BJ (cell line): Measurements from ENCODE around the gene SMARCD1. TPM values are rescaled to one million over a fixed set of nuclear protein-coding genes. Genes with fewer than 3 reads are reported as not detected.

Experiments
- CTCF ChIA-PET: fragments of 350-600 bp; formaldehyde crosslinking; extraction: SDS; loops from one replicate; lab custom pipeline; 2021; ENCODE audit warnings: antibody characterized with exemption, inconsistent platforms; lab: Yijun Ruan, JAX
- POLR2A ChIA-PET: fragments of 300-600 bp; sonication (Branson Sonifier 250); formaldehyde crosslinking; extraction: SDS; loops from one replicate; lab custom pipeline; 2021; ENCODE audit warnings: antibody characterized with exemption; lab: Charles Lee
- DNase-seq: peaks from one replicate; pipeline ENCODE4 v3.0.0-alpha.2; 2011; ENCODE audit warnings: low read depth
- H3K27me3 ChIP-seq: 2 replicates; pipeline ENCODE4 v1.6.0; 2011; ENCODE audit warnings: low read length; ENCODE audit not compliant: control insufficient read depth, insufficient read depth
- H3K36me3 ChIP-seq: 2 replicates; pipeline ENCODE4 v1.5.1; 2011; ENCODE audit warnings: low read length; ENCODE audit not compliant: control insufficient read depth, insufficient read depth
- H3K4me3 ChIP-seq: 2 replicates; pipeline ENCODE4 v1.5.1; 2011; ENCODE audit warnings: low read depth, mild to moderate bottlenecking, control low read depth, low read length
- polyA plus RNA-seq: library from polyadenylated mRNA; depleted of rRNA; stranded (reverse); fragments of >200 nt; gene quantifications from 2 replicates; pipeline ENCODE4 v1.2.3, GENCODE V29; 2011
- TF ChIP-seq, protein P1 (sequence below): IDR thresholded peaks from 2 replicates; pipeline ENCODE4 v1.5.1; 2011; ENCODE audit warnings: low read depth, mild to moderate bottlenecking, control low read depth, inconsistent platforms, low read length, moderate library complexity; ENCODE audit not compliant: insufficient read depth

The SMARCD1 gene
- polyA plus RNA-seq, 1 experiment: 56.0 TPM

- POLR2A ChIA-PET: no interaction called here
- Histone ChIP-seq H3K4me3 (no peak overlapping the region), H3K27me3 (no peaks in the 10 kb centered on the region), H3K36me3 (peaks cover 12% of the 10 kb centered on the region)
- TF ChIP-seq, protein P1, sequence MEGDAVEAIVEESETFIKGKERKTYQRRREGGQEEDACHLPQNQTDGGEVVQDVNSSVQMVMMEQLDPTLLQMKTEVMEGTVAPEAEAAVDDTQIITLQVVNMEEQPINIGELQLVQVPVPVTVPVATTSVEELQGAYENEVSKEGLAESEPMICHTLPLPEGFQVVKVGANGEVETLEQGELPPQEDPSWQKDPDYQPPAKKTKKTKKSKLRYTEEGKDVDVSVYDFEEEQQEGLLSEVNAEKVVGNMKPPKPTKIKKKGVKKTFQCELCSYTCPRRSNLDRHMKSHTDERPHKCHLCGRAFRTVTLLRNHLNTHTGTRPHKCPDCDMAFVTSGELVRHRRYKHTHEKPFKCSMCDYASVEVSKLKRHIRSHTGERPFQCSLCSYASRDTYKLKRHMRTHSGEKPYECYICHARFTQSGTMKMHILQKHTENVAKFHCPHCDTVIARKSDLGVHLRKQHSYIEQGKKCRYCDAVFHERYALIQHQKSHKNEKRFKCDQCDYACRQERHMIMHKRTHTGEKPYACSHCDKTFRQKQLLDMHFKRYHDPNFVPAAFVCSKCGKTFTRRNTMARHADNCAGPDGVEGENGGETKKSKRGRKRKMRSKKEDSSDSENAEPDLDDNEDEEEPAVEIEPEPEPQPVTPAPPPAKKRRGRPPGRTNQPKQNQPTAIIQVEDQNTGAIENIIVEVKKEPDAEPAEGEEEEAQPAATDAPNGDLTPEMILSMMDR: no peak
- DNase-seq: no peak
- CTCF ChIA-PET: no interaction called here
These were observed 32.0 kb downstream of the SMARCD1 start for GRCh38 chr12:50117057-50117622.

GRCh38 chr12:50119387-50119786 lies 34.2 kb downstream of the SMARCD1 start:
- H3K27me3 ChIP-seq: no peaks in the 10 kb centered on the region
- ChIA-PET POLR2A (no interaction called here), CTCF (no interaction called here)
- TF ChIP-seq, protein P1: no peak
- peaks cover 18% of the 10 kb centered on the region for H3K36me3 ChIP-seq
- no peak overlapping the region for H3K4me3 ChIP-seq
- DNase-seq: no peak

- TF ChIP-seq, protein P1: no peak
- no peak for DNase-seq
- Histone ChIP-seq H3K4me3 (no peak overlapping the region), H3K36me3 (peaks cover 18% of the 10 kb centered on the region), H3K27me3 (no peaks in the 10 kb centered on the region)
- ChIA-PET POLR2A (no interaction called here), CTCF (interaction anchor here (2.5 kb wide), 1 partner anchor 9 kb away, joined by 16 read pairs; the partner anchor contains the start of gene COX14)
These were observed 35.4 kb downstream of the SMARCD1 start for GRCh38 chr12:50120521-50120920.

- no peak for DNase-seq
- Histone ChIP-seq H3K4me3 (no peak overlapping the region), H3K36me3 (peaks cover 18% of the 10 kb centered on the region), H3K27me3 (no peaks in the 10 kb centered on the region)
- CTCF ChIA-PET: interaction anchor here (2.5 kb wide), 1 partner anchor 10 kb away, joined by 16 read pairs; the partner anchor contains the start of gene COX14
- TF ChIP-seq, protein P1: no peak
- POLR2A ChIA-PET: no interaction called here
These were observed 35.8 kb downstream of the SMARCD1 start for GRCh38 chr12:50120953-50121352.

DNA sequence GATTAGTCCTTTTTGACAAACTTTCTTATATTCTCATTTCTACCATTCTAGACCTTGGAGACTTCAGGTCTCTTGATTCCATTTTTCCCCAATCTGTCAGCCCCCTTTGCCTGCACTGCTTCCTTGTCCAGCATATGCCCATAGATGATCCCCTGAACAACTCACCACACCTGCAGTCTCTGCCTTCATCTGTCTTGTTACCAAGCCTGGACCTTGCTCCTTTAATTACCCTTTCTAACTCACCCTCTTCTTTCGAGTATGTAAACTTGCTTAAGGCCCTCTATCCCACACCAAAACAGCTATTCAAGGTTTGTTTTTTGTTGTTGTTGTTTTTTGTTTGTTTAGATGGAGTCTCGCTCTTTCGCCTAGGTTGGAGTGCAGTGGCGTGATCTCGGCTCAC lies 36.5 kb downstream of the SMARCD1 start:
- H3K36me3 ChIP-seq: peaks cover 17% of the 10 kb centered on the region
- ChIA-PET POLR2A (no interaction called here), CTCF (interaction anchor here (2.5 kb wide), 1 partner anchor 10 kb away, joined by 16 read pairs; the partner anchor contains the start of gene COX14)
- H3K27me3 ChIP-seq: no peaks in the 10 kb centered on the region
- H3K4me3 ChIP-seq: no peak overlapping the region
- TF ChIP-seq, protein P1: no peak
- no peak for DNase-seq
